ENCODE measurements around the gene ZNF503.

Gene ZNF503, protein sequence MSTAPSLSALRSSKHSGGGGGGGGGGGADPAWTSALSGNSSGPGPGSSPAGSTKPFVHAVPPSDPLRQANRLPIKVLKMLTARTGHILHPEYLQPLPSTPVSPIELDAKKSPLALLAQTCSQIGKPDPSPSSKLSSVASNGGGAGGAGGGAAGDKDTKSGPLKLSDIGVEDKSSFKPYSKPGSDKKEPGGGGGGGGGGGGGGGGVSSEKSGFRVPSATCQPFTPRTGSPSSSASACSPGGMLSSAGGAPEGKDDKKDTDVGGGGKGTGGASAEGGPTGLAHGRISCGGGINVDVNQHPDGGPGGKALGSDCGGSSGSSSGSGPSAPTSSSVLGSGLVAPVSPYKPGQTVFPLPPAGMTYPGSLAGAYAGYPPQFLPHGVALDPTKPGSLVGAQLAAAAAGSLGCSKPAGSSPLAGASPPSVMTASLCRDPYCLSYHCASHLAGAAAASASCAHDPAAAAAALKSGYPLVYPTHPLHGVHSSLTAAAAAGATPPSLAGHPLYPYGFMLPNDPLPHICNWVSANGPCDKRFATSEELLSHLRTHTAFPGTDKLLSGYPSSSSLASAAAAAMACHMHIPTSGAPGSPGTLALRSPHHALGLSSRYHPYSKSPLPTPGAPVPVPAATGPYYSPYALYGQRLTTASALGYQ

DNA sequence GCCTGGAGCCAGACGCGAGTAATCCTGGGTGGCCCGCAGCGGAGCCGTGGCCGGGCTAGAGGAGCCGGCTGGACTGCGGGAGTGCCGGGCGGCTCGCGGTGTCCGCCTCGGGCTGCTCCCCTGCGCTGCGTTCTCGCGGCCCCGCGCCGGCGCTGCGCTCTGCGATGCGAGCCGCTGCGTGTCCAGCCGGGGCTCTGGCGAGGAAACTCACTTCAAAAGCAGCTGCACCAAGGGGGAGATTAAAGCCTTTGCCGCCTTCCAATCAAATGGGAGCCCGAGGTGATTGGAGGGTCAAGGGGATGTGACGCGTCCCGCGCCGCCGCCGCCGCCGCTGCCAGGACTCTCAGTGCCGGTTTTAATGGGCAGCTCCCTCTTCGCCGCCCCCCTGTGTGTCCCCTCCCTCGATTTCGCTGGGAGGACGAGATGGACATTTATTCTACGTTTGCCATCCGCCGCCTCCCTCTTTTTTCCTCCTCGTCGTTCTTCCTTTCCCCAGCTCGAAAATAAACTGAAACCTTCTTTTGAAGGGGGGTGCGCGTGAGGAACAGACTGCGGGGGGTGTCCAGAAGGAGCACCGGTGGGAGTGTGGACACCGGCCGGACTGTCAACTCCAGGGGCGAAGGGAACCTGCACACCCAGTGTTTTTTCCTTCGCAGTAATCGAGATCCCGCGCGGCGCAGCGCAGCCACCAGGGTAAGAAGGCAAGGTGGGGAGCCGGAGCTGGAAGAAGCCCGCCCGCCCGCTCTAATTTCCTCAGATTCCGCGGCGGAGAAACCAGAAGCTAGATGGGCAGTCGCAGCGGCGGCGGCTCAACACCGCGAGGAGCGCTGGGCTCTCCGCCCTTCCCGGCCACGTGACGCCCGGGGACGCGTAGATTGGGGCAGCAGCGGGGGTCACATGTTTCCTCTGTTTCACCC is at the start of gene ZNF503:
Gene ZNF503 (minus strand): TSS at position 196 of the 917 bp plus-strand sequence. CDS start 345 bp downstream, outside the sequence.
- DNase-seq (ENCODE audit: low read depth, low spot score), result peak; percentile 99

DNA sequence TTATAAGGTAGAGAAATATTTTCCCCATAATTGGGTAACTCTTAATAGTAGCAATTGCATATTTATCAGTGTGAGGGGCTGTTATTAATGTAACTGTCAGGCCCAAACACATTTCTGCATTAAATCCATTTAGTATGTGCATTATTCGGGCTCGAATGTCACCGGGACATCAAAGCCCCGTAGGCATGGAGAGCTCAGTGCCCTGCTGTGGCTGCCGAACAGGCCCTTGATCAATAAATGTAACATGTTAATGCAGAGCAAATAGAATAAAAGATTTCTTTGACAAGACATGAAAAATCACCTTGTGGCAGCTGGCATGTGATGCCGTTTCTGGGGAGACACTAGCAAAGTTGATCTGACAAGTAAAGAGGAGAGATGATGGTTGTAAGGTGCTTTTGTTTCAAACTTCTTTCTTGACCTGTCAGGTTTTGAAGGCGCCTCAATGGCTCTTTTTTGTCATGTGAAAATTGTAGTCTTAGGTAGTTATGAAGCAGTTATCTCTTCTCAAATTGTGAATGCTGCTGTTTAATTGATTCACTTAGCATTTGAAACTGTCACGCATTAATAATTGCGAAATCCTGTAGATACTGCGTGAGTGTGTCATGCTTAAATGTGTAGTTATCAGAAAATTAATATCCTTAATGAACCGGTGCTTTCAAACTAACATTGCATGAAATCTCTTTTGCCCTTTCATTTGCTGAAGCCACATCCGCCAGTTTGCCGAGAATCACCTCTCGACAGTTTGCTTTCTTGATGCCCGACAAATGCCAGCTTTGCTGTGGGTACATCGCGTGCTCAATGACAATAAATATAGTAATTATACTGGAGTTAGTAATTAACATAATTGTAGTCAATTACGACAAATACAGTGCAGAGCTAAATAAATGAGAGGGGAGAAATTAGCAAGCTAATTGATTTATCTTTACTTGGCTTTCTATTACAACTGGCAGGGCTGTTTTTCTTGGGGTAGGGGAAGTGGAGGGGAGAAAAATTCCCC is 49.4 kb upstream of the ZNF503 start:
- DNase-seq (ENCODE audit: low read depth, low spot score), result no peak

DNA sequence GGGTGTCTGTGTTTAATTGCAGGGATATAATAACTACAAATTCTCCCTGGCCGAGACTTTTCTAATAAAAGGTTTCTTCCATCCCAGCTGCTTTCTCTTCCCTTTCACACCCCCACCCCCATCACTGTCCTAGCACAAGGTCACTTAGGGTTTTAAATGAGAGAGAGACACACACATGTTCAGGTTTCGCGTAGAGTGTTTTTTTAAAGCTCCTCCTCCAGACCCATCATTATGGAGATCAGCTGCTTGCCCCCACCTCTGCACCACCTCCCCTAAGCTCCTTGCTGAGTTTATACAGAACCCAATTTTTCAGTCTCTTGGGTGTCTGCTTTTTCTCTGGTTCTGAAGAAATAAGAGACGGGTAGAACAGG is 48.5 kb upstream of the ZNF503 start:
- no peak for DNase-seq (ENCODE audit: low read depth, low spot score)

DNA sequence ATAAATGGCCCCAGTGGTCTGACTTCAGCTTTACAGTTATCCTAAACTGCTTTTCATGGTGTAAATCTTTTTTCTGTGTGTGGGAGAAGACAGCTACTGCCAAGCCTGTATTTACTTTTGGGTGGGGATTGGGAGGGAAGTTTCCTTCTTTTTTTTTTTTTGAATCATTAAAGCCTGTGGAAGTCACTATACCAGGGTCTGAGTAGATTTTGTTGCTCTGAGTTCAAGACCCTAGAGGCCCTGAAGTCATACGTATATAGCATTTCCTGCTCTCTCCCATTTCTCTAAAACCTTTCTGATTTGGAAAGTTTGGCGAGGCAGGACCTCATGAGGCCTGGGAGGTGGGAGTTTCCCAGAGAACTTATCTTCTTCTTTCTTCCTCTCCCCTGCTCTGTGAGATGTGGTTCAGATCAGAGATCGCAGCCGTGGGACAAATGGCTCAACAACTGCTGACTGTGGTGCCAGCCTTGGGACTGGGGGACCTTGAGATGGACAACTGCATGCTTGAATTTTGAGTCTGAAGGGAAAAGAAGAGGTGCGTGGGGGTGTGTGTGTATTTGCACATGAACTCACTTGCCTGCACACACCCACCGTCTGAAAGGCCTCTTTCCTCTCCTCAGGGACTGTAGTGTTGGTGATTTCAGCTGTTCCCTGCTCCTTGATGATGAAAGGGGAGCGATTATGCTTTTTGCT is 48.0 kb upstream of the ZNF503 start:
- no peak for DNase-seq (ENCODE audit: low read depth, low spot score)

DNA sequence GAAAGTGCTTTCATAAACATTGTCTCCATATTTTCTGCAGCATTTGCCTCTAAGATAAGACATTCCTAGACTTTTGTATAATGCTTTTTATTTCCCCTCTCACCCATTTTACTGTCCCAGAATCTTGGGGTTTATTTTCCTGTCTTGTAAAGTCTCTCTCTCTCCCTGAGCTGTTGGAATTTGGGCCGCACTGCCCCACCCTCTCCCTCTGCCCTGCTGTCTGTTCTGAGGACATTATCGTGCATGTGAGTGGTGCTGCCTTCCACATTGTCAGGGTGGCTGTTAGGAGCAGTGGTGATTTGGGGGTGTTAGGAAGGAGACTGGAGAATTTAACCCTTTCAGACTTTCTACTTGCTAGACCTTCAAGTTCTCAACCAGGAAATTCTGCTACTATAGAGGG is 46.6 kb upstream of the ZNF503 start:
- no peak for DNase-seq (ENCODE audit: low read depth, low spot score)

DNA sequence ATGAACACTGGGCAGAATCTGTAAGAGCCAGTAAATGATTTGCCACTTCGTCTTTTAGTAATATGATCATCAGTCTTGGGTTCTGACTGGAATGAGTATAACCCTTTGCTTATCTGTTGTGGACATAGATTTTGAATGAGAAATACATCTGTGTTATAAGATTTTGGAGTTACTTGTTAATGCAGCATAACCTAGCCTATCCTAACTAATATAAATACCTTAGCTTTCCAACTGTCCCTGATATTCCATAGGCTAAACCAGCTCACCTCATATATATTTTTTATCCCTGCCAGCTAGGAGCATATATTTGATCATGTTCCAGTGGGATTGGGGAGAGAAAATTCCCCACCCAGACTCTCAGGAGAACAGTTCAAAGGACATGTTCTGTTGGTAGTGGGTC is 44.9 kb upstream of the ZNF503 start:
- DNase-seq (ENCODE audit: low read depth, low spot score), result no peak

DNA sequence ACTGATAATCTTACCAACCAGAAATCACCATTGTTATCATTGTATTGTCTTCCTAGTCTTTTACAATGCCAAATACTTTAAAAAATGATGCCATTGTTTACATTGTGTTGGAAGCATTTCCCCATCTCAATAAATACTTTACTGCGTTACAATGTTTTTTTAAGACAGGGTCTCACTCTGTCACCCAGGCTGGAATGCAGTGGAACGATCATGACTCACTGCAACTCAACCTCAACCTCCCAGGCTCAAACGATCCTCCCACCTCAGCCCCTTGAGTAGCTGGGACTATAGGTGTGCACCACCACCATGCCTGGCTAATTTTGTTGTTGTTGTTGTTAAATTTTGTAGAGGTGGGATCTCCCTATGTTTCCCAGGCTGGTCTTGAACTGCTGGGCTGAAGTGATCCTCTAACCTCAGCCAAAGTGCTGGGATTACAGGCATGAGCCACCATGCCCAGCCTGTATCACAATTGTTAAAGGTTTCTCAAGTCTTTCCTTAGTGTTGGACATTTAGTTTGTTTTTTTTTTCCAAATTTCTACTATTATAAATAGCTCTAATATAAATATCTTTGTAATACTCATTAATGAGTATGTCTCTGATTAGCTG is 43.3 kb upstream of the ZNF503 start:
- DNase-seq (ENCODE audit: low read depth, low spot score), result no peak

DNA sequence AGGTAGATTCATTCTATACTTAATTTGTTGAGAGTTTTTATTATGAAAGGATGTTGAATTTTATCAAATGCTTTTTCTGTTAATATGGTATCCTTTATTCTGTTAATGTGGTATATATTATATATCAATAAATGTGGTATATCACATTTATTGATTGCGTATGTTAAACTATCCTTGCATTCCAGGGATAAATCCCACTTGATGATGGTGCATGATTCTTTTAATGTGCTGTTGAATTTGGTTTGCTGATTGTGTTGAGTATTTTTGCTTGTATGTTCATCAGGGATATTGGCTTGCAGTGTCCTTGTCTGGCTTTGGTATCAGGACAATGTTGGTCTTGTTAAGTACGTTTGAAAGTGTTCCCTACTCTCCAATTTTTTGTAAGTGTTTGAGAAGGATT is 41.8 kb upstream of the ZNF503 start:
- no peak for DNase-seq (ENCODE audit: low read depth, low spot score)

DNA sequence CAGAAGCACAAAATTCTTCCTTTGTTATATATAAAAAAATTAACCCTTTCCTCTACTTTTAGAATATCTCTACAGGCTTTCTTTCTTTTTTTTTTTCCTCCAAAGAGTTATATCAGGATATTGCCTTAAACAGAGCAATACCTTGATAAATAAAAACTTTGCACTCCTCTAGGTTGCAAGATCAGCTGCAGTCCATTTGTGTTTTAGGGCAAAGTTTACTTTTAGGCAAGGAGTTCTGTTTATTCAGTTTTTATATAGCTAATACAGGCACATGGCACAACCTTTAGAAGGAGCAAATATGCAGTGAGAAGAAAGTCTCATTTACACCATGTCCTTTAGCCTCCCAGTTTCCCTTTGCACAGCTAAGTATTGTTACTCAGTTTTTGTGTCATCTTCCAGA is 40.1 kb upstream of the ZNF503 start:
- DNase-seq (ENCODE audit: low read depth, low spot score), result no peak

DNA sequence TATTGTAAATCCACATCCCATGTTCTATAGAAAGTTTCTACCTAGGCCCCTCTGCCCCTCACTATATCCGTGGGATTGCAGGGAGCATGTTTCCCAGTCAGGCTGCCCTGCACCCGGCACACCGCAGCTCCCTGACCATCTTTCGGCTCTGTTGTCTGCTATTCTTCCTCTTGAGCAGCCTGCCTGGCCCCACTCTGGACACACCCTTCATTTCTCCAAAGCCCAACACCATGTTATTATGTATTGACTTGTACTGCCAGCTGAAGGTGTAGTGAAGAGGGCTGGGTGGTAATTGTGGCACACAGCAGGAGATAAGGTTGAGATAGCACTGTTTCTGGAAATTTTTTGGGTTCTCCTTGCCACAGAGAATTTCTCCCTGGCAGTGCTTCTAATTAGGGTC is 39.6 kb upstream of the ZNF503 start:
- DNase-seq (ENCODE audit: low read depth, low spot score), result no peak

DNA sequence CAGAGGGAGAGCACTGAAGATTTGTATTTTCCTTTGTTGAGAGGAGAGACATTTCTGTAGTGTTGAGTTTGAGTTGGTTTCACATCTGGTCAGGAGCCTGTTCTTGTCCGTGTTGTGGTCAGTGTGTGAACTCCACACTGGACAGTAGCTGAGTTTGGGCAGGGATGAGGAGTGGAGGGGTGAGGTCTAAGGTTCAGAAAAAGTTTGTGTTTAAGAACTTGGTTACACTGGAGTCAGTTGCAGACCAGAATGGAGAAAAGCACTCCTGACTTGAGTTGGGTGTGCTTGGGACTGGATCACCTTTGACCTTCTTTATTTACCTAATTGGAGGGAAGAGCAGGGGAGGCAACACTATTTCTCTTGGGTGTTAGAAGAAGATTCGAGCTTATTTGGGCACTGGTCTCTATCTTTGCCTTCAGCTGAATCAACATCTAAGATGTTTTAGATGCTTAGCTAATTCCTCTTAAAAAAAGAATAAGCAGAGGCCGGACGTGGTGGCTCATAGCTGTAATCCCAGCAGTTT is 38.8 kb upstream of the ZNF503 start:
- DNase-seq (ENCODE audit: low read depth, low spot score), result no peak

DNA sequence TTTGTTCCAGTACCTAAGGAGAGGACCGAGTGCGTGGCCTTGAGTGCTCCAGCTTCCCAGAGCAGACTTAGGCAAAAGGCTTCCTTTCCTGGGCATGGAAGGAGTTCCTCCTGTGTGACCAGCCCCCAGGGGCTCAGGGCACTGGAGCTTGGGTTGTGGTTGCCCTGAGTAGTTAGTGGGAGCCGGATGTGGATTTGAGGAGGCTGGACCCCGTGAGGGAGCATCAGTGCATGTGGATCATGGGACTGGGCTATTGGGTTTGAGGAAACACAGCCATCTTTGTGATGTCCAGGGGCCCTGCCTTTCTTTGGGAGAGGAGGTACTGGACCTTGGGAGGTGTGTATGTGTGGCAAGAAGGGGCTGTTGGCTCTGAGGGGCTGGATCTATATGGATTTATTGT is 38.2 kb upstream of the ZNF503 start:
- DNase-seq (ENCODE audit: low read depth, low spot score), result no peak

DNA sequence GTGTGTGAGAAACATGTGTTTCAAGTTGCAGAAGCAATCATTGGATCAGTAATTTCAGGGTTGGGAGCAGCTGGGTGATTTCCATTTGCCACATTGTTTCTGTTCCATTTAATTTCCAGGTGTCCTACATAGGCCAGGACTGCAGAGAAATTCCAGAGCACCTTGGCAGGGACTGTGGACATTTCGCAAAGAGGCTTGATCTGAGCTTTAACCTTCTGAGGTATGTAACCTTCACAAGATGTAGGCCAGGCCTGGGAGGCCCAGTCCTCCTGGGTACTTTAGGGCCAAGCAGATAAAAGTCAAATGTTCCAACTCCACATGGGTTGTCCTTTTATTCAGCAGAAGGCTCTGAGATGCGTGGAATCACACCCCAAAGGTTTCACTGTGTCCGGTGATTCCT is 36.7 kb upstream of the ZNF503 start:
- DNase-seq (ENCODE audit: low read depth, low spot score), result no peak

DNA sequence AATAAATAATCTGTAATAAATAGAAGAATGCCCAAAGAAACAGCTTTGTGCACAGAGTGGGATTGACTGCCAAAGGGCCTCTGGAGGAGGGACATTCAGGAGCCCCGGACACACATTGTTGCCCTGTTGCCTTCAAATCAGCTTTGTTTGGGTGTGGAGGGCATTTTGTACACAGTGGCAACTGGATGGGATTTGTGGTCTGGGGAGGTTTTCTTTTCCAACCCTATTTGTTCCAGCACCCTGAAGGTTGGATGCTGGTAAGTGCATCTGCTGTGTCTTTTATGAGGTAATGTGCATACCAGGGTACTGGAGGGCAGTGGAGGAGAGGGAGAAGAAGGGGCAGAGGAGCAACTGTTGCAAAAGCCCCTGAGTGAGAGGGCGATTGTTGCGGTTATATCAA is 36.1 kb upstream of the ZNF503 start:
- DNase-seq (ENCODE audit: low read depth, low spot score), result no peak

DNA sequence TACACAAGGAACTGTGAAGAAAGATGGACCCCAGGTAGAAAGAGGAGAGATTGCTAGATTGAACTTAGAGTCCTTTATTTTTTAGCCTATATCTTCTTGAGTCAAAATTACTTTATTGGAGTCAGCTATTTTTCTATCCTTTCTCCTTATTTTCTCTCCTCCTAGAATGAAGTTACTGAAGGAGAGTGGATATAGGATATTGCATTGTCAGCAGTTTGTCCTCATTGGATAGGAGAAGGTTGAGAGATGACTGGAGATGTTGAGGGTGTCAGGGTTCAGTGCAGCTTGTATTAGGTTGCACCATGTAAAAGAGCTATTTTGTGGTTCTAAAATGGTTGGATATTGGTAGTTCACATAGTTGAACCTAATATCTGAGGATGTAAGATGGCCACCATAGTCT is 35.3 kb upstream of the ZNF503 start:
- no peak for DNase-seq (ENCODE audit: low read depth, low spot score)

DNA sequence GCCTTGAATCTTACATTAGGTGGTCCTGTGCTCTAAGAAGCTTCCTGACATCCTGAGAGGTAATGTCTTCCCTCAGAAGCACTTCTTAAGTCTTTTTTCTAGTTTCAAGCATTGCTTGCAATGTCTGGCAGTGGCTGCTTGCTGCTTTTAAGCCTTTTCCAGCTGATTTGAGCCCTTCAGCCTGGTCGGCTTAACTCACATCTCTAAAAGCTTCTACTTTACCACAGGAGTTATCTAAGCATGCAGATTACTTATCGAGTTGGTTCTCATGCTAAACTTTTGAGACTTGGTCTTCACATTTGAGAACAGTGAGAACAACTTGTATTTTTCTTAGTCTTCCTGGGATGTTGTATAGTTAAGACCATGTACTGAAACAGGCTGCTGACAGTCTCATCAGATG is 33.7 kb upstream of the ZNF503 start:
- DNase-seq (ENCODE audit: low read depth, low spot score), result no peak

DNA sequence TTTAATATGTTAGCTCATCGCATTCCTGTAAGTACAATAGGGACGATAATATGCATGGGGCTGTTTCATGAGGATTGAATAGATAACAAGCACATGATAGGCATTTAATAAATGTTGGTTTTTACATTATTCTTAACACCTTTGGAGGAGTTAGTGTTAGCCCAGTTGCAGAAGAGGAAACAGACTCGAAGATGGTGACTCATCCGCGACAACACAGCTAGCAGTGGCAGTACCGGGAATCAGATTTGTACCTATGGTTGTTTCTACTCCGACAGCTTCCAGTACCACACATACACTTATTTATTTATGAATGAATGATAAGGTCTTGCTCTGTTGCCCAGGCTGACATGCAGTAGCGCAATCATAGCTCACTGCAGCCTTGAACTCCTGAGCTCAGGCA is 32.7 kb upstream of the ZNF503 start:
- DNase-seq (ENCODE audit: low read depth, low spot score), result no peak

DNA sequence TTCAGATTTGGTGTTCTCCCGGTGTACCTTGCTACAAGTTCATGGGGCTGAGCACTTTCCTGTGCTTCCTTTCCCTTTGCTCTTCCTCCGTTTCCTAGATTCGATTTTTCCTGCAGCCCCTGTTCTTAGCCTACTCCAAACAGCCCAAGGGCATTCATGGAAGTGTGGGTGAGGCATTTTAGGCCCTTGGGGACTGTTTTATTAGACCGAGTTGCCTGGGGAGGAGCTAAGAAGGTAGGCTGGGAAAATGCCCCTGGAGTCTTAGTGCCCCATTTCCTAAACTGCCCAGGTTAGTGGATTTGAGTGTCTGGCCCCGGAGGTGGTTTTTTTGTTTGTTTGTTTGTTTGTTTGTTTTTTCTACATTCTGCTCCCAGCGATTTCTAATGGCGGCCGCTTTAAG is 31.7 kb upstream of the ZNF503 start:
- no peak for DNase-seq (ENCODE audit: low read depth, low spot score)

DNA sequence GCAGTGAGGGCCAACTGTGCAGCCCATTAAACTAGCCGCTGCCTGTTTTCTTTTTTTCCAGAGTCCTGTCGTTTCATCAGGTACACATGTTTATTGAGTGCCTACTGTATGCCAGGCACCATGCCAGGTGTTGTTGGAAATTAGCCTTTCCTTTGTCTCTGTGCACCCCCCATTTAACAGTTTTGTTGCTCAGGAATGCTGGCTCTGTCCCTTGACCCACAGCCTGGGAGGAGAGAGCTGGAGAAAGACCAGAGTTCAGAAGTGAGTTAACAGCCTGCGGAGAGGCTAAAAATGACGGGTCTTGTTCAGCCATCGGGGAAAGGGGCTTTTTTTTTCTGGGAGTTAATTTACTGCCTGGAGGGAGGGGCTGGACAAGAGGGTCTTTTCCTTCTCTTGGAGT is 31.2 kb upstream of the ZNF503 start:
- DNase-seq (ENCODE audit: low read depth, low spot score), result no peak

DNA sequence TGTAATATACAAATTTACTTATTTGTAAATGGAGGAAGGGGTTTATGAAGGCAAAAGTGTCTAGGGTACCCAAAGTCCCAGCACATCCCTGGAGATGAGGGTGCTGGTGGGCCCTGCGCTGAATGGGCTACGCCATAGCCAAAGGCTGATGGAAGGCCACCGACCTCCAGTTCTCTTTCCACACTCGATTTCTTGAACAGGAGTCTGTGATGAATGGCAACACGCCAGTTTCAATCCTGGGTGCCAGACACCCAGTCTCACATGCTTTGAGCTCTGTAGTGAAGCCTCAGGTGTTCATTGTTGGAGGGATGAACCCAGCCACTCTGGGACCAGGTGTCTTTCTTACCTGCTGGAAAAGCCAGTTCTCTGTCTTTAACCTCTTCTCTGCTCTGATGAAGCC is 30.6 kb upstream of the ZNF503 start:
- DNase-seq (ENCODE audit: low read depth, low spot score), result no peak
